ENCODE measurements around the gene SPINT1. TPM values are rescaled to one million over a fixed set of nuclear protein-coding genes. Genes with fewer than 3 reads are reported as not detected.

SPINT1 gene
- total and polyA plus RNA-seq, 2 of the 13 experiments (the other 11 are each of a cell fraction or from before 2014, with no cell fraction given): 0.49 to 2.5 TPM

- peak; percentile 95 for TF ChIP-seq ZNF687 (CRISPR knock-in tag; IDR thresholded peaks at IDR 0.05)
- no peak for TF ChIP-seq ETS1 (CRISPR knock-in tag; IDR thresholded peaks at IDR 0.05)
- no peak for TF ChIP-seq CEBPB (IDR thresholded peaks at IDR 0.05; ENCODE audit: borderline replicate concordance, low read depth, low read length)
- TF ChIP-seq EHMT2 (IDR thresholded peaks at IDR 0.05; ENCODE audit: borderline replicate concordance, low read depth, low read length): no peak
- no peak for TF ChIP-seq REXO4 (CRISPR knock-in tag; IDR thresholded peaks at IDR 0.05; ENCODE audit: borderline replicate concordance)
- TF ChIP-seq EZH2 (conservative IDR thresholded peaks at IDR 0.05; ENCODE audit: low read depth, low read length): no peak
- peak; percentile 76 for TF ChIP-seq KMT2B (CRISPR knock-in tag; IDR thresholded peaks at IDR 0.05)
- no peak; a peak in 1 of 4 replicates for TF ChIP-seq REST (IDR thresholded peaks at IDR 0.05; ENCODE audit: borderline replicate concordance in 1 of 2, low read depth in 1 of 2, low read length in 2 of 2)
- TF ChIP-seq ATM (IDR thresholded peaks at IDR 0.05; ENCODE audit: borderline replicate concordance): no peak
- no peak for TF ChIP-seq ZNF264 (CRISPR knock-in tag; IDR thresholded peaks at IDR 0.05)
- TF ChIP-seq CSRNP2 (CRISPR knock-in tag; conservative IDR thresholded peaks at IDR 0.05; ENCODE audit: low read depth): no peak
- no peak for TF ChIP-seq BCLAF1 (IDR thresholded peaks at IDR 0.05)
Observed at GRCh38 chr15:40893733-40894680, 50.2 kb downstream of the SPINT1 start, which contains the start of gene VPS18 (continued).
